Panc1 (cell line): ENCODE results near the gene DNAJB8. TPM values are rescaled to one million over a fixed set of nuclear protein-coding genes. Genes with fewer than 3 reads are reported as not detected.

Experiments
- ATAC-seq: fragments of 200-7000 bp; cut with Tn5 transposase; 2 replicates; pipeline ENCODE4 v1.9.1; 2020; ENCODE audit warnings: mild to moderate bottlenecking, moderate library complexity
- BruUV-seq: library from RNA; stranded (reverse); fragments of 400-500 nt; replicated peaks from 2 replicates; lab custom pipeline; 2021; lab: Mats Ljungman, UMichigan
- CTCF ChIA-PET: fragments of 300-600 bp; sonication (Branson Sonifier 250); formaldehyde crosslinking; loops from one replicate; lab custom pipeline; 2022; ENCODE audit warnings: antibody characterized with exemption; lab: Charles Lee
- POLR2A ChIA-PET: fragments of 300-600 bp; sonication (Branson Sonifier 250); formaldehyde crosslinking; loops from one replicate; lab custom pipeline; 2022; ENCODE audit warnings: antibody characterized with exemption; lab: Charles Lee
- DNase-seq: peaks from one replicate; pipeline ENCODE4 v3.0.0-alpha.2; 2010; ENCODE audit warnings: low read depth, low spot score
- H3K27ac ChIP-seq: 2 replicates; pipeline ENCODE4 v1.5.1; 2011; ENCODE audit warnings: mild to moderate bottlenecking, low read length, inconsistent platforms
- H3K27me3 ChIP-seq: fragments of 200-500 bp; sonication (Bioruptor generic); 2 replicates; pipeline ENCODE4 v1.6.0; 2014; ENCODE audit warnings: low read length, inconsistent platforms; ENCODE audit not compliant: control insufficient read depth, insufficient read depth
- H3K36me3 ChIP-seq: fragments of 200-500 bp; sonication (Bioruptor generic); 2 replicates; pipeline ENCODE4 v1.5.1; 2014; ENCODE audit warnings: inconsistent platforms, mild to moderate bottlenecking, low read length, moderate library complexity; ENCODE audit not compliant: control insufficient read depth, insufficient read depth
- H3K4me1 ChIP-seq: 2 replicates; pipeline ENCODE4 v1.5.1; 2011; ENCODE audit warnings: inconsistent platforms, mild to moderate bottlenecking, low read length, moderate library complexity; ENCODE audit not compliant: control insufficient read depth, insufficient read depth
- H3K4me3 ChIP-seq, 2 experiments: 2 replicates each; pipeline ENCODE4 v1.5.1; 2011 to 2012; ENCODE audit warnings: low read depth in 2 of 2, low read length in 2 of 2, mild to moderate bottlenecking in 2 of 2, inconsistent platforms in 1 of 2, moderate library complexity in 1 of 2
- H3K9me3 ChIP-seq: fragments of 200-500 bp; sonication (Bioruptor generic); 2 replicates; pipeline ENCODE4 v1.5.1; 2014; ENCODE audit warnings: low read depth, mild to moderate bottlenecking, inconsistent platforms, low read length, moderate library complexity; ENCODE audit not compliant: control insufficient read depth, insufficient read depth
- POLR2AphosphoS5 ChIP-seq: IDR thresholded peaks from 2 replicates; pipeline ENCODE4 v1.6.1; 2012; ENCODE audit warnings: mild to moderate bottlenecking, low read depth, low read length, moderate library complexity
- SIN3A ChIP-seq: IDR thresholded peaks from 2 replicates; pipeline ENCODE4 v1.6.1; 2012; ENCODE audit warnings: low read depth, mild to moderate bottlenecking, low read length, moderate library complexity, borderline replicate concordance; ENCODE audit not compliant: insufficient read depth
- TCF7L2 ChIP-seq: IDR thresholded peaks from 2 replicates; pipeline ENCODE4 v1.6.1; 2011; ENCODE audit warnings: mild to moderate bottlenecking, low read depth, low read length, inconsistent platforms
- in situ Hi-C: cut with HindIII; loops from 2 replicates; pipeline ENCODE4 v1.10.0; 2016; ENCODE audit warnings: low sequenced_read_pairs, low pct_unique_long_range_greater_than_20kb
- intact Hi-C: fragments of 100-400 bp; cut with micrococcal nuclease; formaldehyde crosslinking; loops from one replicate; pipeline ENCODE4 v1.10.0; 2022; ENCODE audit not compliant: unreplicated experiment
- total RNA-seq: library from RNA; stranded (reverse); gene quantifications from one replicate; pipeline ENCODE4 v1.2.1, GENCODE V29; 2021; ENCODE audit not compliant: unreplicated experiment
- TF ChIP-seq, protein P1 (sequence below): fragments of 450-650 bp; IDR thresholded peaks from 2 replicates; pipeline ENCODE4 v1.5.1; 2017; ENCODE audit warnings: mild to moderate bottlenecking
- TF ChIP-seq, protein P2 (sequence below), 2 experiments: IDR thresholded peaks; 2 replicates each; pipeline ENCODE4 v1.6.1; 2011 to 2012; ENCODE audit warnings: low read depth in 2 of 2, control low read depth in 1 of 2, low read length in 1 of 2, mild to moderate bottlenecking in 1 of 2, moderate library complexity in 1 of 2; ENCODE audit not compliant: insufficient read depth in 1 of 2

Gene DNAJB8
- total RNA-seq, 1 experiment from 2014 or later = not detected

DNA sequence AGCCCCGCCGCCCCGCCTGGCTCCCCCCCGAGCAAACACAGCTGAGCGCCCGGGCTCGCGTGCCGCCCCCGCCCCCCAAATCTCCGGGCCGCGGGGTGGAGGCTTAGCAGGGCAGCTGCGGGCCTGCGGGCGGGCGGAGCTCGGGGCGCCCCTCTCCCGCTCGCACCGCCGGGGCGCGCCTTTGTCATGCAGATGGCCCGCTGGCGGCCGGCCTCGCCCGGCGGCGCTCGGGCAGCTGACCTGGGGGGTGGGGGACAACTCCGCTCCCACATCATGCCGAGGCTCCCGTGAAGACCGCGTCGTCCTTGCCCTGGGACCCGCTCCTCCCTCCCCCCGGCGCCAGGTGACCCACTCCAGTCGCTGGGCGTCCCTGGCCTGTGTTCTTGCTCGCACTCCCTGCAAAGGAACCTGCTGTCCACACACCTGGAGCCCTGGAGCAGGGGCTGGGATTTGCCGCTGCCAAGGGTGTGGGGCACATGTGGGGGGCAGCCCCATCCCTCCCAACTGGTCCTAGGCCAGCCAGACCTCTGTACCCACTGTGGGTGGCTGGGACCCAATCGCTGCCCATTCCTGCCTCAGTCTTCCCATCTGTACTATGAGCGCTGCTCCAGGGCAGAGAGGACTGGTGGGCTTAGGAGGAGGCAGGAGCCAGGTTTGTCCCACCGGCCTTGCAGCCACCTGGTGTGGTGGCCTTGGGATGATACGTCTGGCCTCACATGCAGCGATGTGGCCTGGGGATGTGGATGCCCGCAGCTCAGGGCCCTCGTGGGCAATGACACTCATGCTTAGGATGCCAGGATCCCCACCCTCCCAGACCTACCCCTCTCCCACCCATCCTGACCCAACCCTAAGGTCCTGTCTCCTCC lies 33.5 kb downstream of the DNAJB8 start:
- TF ChIP-seq TCF7L2 = no peak
- TF ChIP-seq SIN3A = no peak
- TF ChIP-seq POLR2AphosphoS5 = no peak
- TF ChIP-seq, protein P1, sequence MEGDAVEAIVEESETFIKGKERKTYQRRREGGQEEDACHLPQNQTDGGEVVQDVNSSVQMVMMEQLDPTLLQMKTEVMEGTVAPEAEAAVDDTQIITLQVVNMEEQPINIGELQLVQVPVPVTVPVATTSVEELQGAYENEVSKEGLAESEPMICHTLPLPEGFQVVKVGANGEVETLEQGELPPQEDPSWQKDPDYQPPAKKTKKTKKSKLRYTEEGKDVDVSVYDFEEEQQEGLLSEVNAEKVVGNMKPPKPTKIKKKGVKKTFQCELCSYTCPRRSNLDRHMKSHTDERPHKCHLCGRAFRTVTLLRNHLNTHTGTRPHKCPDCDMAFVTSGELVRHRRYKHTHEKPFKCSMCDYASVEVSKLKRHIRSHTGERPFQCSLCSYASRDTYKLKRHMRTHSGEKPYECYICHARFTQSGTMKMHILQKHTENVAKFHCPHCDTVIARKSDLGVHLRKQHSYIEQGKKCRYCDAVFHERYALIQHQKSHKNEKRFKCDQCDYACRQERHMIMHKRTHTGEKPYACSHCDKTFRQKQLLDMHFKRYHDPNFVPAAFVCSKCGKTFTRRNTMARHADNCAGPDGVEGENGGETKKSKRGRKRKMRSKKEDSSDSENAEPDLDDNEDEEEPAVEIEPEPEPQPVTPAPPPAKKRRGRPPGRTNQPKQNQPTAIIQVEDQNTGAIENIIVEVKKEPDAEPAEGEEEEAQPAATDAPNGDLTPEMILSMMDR = no peak; the same call in 1 of the 2 replicates
- TF ChIP-seq, protein P2, sequence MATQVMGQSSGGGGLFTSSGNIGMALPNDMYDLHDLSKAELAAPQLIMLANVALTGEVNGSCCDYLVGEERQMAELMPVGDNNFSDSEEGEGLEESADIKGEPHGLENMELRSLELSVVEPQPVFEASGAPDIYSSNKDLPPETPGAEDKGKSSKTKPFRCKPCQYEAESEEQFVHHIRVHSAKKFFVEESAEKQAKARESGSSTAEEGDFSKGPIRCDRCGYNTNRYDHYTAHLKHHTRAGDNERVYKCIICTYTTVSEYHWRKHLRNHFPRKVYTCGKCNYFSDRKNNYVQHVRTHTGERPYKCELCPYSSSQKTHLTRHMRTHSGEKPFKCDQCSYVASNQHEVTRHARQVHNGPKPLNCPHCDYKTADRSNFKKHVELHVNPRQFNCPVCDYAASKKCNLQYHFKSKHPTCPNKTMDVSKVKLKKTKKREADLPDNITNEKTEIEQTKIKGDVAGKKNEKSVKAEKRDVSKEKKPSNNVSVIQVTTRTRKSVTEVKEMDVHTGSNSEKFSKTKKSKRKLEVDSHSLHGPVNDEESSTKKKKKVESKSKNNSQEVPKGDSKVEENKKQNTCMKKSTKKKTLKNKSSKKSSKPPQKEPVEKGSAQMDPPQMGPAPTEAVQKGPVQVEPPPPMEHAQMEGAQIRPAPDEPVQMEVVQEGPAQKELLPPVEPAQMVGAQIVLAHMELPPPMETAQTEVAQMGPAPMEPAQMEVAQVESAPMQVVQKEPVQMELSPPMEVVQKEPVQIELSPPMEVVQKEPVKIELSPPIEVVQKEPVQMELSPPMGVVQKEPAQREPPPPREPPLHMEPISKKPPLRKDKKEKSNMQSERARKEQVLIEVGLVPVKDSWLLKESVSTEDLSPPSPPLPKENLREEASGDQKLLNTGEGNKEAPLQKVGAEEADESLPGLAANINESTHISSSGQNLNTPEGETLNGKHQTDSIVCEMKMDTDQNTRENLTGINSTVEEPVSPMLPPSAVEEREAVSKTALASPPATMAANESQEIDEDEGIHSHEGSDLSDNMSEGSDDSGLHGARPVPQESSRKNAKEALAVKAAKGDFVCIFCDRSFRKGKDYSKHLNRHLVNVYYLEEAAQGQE (IDR thresholded peaks at IDR 0.05; ENCODE audit: insufficient read depth in 1 of 2, low read depth in 2 of 2, low read length in 1 of 2) = no peak
- H3K27me3 ChIP-seq = no peaks in the 10 kb centered on the region
- ATAC-seq = peak; percentile 43
- no peaks in the 10 kb centered on the region for H3K9me3 ChIP-seq
- in situ Hi-C loops (no loop called here), intact Hi-C loops (no loop called here)
- ChIA-PET POLR2A (interaction anchor here (0.6 kb wide), 1 partner anchor 1789 kb away, joined by 8 read pairs; no protein-coding TSS in a partner anchor), CTCF (no interaction called here)
- no peak overlapping the region; the same call in 1 of the 2 replicates for H3K27ac ChIP-seq
- H3K4me3 ChIP-seq = peak overlapping the region; percentile 8 to 21; a peak in 3 of 4 replicates
- H3K36me3 ChIP-seq = no peaks in the 10 kb centered on the region
- DNase-seq = no peak
- peaks cover 13% of the 10 kb centered on the region for H3K4me1 ChIP-seq
- BruUV-seq = no TSS peak

DNA sequence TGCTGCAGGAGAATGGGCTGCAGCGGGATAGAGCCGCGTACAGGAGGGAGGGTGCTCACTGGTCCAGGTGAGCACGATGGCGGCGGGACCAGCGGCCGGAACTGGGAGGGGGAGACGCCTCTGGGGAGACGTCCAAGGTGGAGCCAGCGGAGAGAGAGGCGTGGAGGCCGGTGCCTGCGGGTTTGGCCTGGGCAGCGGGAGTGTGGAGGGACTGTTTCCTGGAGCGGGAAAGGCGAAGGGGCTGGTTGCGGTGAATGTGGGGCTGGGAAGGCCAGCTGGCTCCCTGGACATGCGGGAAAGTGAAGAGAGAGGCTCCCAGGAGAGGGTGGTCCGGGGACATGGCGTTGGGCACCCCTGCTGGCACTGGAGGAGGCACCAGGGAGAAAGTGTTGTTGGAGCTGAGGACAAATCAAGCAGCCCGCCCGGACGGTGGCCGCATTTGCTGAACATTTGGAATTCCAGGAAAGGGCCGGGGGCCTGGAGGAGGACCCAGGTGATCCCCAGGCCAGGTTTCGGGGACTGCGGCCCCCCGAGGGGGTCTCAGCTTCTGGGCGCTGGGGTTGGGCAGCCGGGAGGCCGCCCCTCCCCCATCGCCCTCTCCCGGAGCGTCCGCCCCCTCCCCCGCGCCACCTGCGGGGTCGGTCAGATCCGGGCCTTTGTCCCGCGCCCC lies 34.3 kb downstream of the DNAJB8 start:
- ATAC-seq (no peak; the same call in 1 of the 2 replicates), DNase-seq (no peak)
- no peaks in the 10 kb centered on the region for H3K27me3 ChIP-seq
- POLR2A ChIA-PET = interaction anchor here (0.6 kb wide), 1 partner anchor 1788 kb away, joined by 8 read pairs; no protein-coding TSS in a partner anchor
- no TSS peak for BruUV-seq
- intact Hi-C loops (no loop called here), in situ Hi-C loops (no loop called here)
- CTCF ChIA-PET = no interaction called here
- H3K9me3 ChIP-seq = no peaks in the 10 kb centered on the region
- H3K4me1 ChIP-seq = peaks cover 13% of the 10 kb centered on the region
- no peaks in the 10 kb centered on the region for H3K36me3 ChIP-seq
- H3K4me3 ChIP-seq = peak overlapping the region; percentile 8 to 21; a peak in 3 of 4 replicates
- peak overlapping the region; percentile 40; the same call in 1 of the 2 replicates for H3K27ac ChIP-seq
- TF ChIP-seq POLR2AphosphoS5 = no peak
- TF ChIP-seq TCF7L2 = no peak
